Right cardiac atrium (tissue), 5 donors: Measurements from ENCODE around the gene CC2D1A. TPM values are rescaled to one million over a fixed set of nuclear protein-coding genes. Genes with fewer than 3 reads are reported as not detected.
A peak's percentile ranks its signal among the peaks of the same experiment; 100 is the strongest.

ENCODE experiments used
- ATAC-seq, 2 donors: fragments of 200-7000 bp; cut with Tn5 transposase; one replicate each; pipeline versions ENCODE4 v1.8.0 to v1.9.1; 2020; ENCODE audit warnings: moderate library complexity in 2 of 2, mild to moderate bottlenecking in 1 of 2
- DNase-seq, 3 donors: peaks; one replicate each; pipeline ENCODE4 v3.0.0-alpha.2; 2020
- H3K27ac ChIP-seq: one replicate; pipeline ENCODE4 v1.5.1; 2013; ENCODE audit warnings: mild to moderate bottlenecking, low read length, control low read depth, moderate library complexity
- H3K27me3 ChIP-seq: one replicate; pipeline ENCODE4 v1.6.1; 2013; ENCODE audit not compliant: control insufficient read depth, insufficient read depth
- H3K4me1 ChIP-seq: one replicate; pipeline ENCODE4 v1.6.1; 2013; ENCODE audit warnings: low read length; ENCODE audit not compliant: control insufficient read depth, insufficient read depth
- H3K4me3 ChIP-seq: one replicate; pipeline ENCODE4 v1.5.1; 2013; ENCODE audit warnings: low read length, control low read depth
- H3K9me3 ChIP-seq: one replicate; pipeline ENCODE4 v1.6.1; 2013; ENCODE audit warnings: low read length; ENCODE audit not compliant: control insufficient read depth
- WGBS: extraction: QIAGEN DNeasy Blood & Tissue Kit; methylation state at CpG from one replicate; pipeline ENCODE4 v1.1.7; 2013; 5-methylcytosine and 5-hydroxymethylcytosine counted together
- intact Hi-C, 4 donors: fragments of 100-400 bp; cut with DNase I; formaldehyde crosslinking; loops; one replicate each; pipeline versions ENCODE4 v1.11.0 to v1.14.0; 2022 to 2023
- polyA plus RNA-seq: library from polyadenylated mRNA; stranded (reverse); fragments of 200-250 nt; gene quantifications from one replicate; pipeline ENCODE4 v1.2.3, GENCODE V29; 2013
- total RNA-seq, 4 donors: library from RNA; stranded (reverse); fragmentation: NEBNext Ultra II Directional; extraction: Animal tissue kit (Norgen Biotek cat#: 25700); gene quantifications; one replicate each; pipeline ENCODE4 v1.2.1, GENCODE V29; 2021
- donor health status: healthy with polysubstance abuse.
- donor health status: DM: no; HTN: yes; CAD: no.
- donor health status: DM: no; HTN: no; CAD: no.
- donor health status: DM: no; HTN: yes; CAD: no; lungs with severe emphysema.
- donor health status: DM: yes; HTN: yes; CAD: no.

The CC2D1A gene
- total and polyA plus RNA-seq, 5 donors = 21.6 to 26.2 (median 22.6) TPM

GRCh38 chr19:13955662-13956364 is 49.8 kb downstream of the CC2D1A start:
- H3K27me3 ChIP-seq = no peaks in the 10 kb centered on the region
- H3K27ac ChIP-seq = no peak overlapping the region
- peak in 1 of 3 donors; percentile 62 for DNase-seq
- 93% methylated on average over 42 of the region's 42 CpGs for WGBS
- intact Hi-C loops = no loop called here
- H3K9me3 ChIP-seq = no peaks in the 10 kb centered on the region
- H3K4me1 ChIP-seq = peaks cover 5% of the 10 kb centered on the region
- ATAC-seq = no peak
- H3K4me3 ChIP-seq = no peak overlapping the region

- H3K4me1 ChIP-seq = peaks cover 5% of the 10 kb centered on the region
- 93% methylated on average over 16 of the region's 16 CpGs for WGBS
- no peaks in the 10 kb centered on the region for H3K9me3 ChIP-seq
- intact Hi-C loops = no loop called here
- no peak overlapping the region for H3K4me3 ChIP-seq
- no peak overlapping the region for H3K27ac ChIP-seq
- H3K27me3 ChIP-seq = no peaks in the 10 kb centered on the region
- DNase-seq (peak in 1 of 3 donors; percentile 52), ATAC-seq (no peak)
These were observed 50.4 kb downstream of the CC2D1A start for GRCh38 chr19:13956365-13956744.

GRCh38 chr19:13957051-13957450 is 51.0 kb downstream of the CC2D1A start:
- peak in 1 of 3 donors; percentile 81 for DNase-seq
- intact Hi-C loops = no loop called here
- WGBS = 71% methylated on average over 8 of the region's 8 CpGs
- H3K4me1 ChIP-seq = peaks cover 5% of the 10 kb centered on the region
- H3K9me3 ChIP-seq = no peaks in the 10 kb centered on the region
- ATAC-seq = no peak
- H3K27ac ChIP-seq = no peak overlapping the region
- no peak overlapping the region for H3K4me3 ChIP-seq
- no peaks in the 10 kb centered on the region for H3K27me3 ChIP-seq

- Histone ChIP-seq H3K9me3 (no peaks in the 10 kb centered on the region), H3K27ac (no peak overlapping the region), H3K27me3 (no peaks in the 10 kb centered on the region), H3K4me1 (peaks cover 5% of the 10 kb centered on the region), H3K4me3 (no peak overlapping the region)
- WGBS = 80% methylated on average over 12 of the region's 12 CpGs
- DNase-seq (no peak), ATAC-seq (no peak)
- intact Hi-C loops = no loop called here
These were observed 52.0 kb downstream of the CC2D1A start for GRCh38 chr19:13958043-13958442.

GRCh38 chr19:13959141-13959961 is 53.4 kb downstream of the CC2D1A start:
- 88% methylated on average over 41 of the region's 41 CpGs for WGBS
- no peak for ATAC-seq
- Histone ChIP-seq H3K27ac (no peak overlapping the region), H3K4me3 (no peak overlapping the region), H3K4me1 (no peaks in the 10 kb centered on the region), H3K9me3 (no peaks in the 10 kb centered on the region), H3K27me3 (no peaks in the 10 kb centered on the region)
- peak in 1 of 3 donors; percentile 58 for DNase-seq
- intact Hi-C loops = no loop called here

- peak in 2 of 3 donors; percentile 66 to 74 for DNase-seq
- 87% methylated on average over 27 of the region's 27 CpGs for WGBS
- Histone ChIP-seq H3K9me3 (no peaks in the 10 kb centered on the region), H3K27ac (no peak overlapping the region), H3K27me3 (no peaks in the 10 kb centered on the region), H3K4me3 (no peak overlapping the region), H3K4me1 (no peaks in the 10 kb centered on the region)
- ATAC-seq = no peak
- intact Hi-C loops = no loop called here
These were observed 54.2 kb downstream of the CC2D1A start for GRCh38 chr19:13959962-13960862.

- no peak for ATAC-seq
- no peaks in the 10 kb centered on the region for H3K9me3 ChIP-seq
- DNase-seq = no peak
- H3K27me3 ChIP-seq = no peaks in the 10 kb centered on the region
- no peak overlapping the region for H3K27ac ChIP-seq
- no peaks in the 10 kb centered on the region for H3K4me1 ChIP-seq
- no peak overlapping the region for H3K4me3 ChIP-seq
- intact Hi-C loops = no loop called here
- 92% methylated on average over 39 of the region's 39 CpGs for WGBS
These were observed 55.1 kb downstream of the CC2D1A start for GRCh38 chr19:13960863-13961784.

- intact Hi-C loops = no loop called here
- Histone ChIP-seq H3K4me1 (no peaks in the 10 kb centered on the region), H3K9me3 (no peaks in the 10 kb centered on the region), H3K27me3 (no peaks in the 10 kb centered on the region), H3K4me3 (no peak overlapping the region), H3K27ac (no peak overlapping the region)
- ATAC-seq (peak; percentile 18 to 41), DNase-seq (peak; percentile 45 to 79 (median 77))
- WGBS = 63% methylated on average over 55 of the region's 55 CpGs
These were observed 56.1 kb downstream of the CC2D1A start for GRCh38 chr19:13961826-13962698.

GRCh38 chr19:13962699-13963602 is 57.0 kb downstream of the CC2D1A start:
- ATAC-seq (peak; percentile 20 to 27), DNase-seq (peak; percentile 43 to 81 (median 77))
- Histone ChIP-seq H3K27ac (no peak overlapping the region), H3K4me1 (no peaks in the 10 kb centered on the region), H3K9me3 (no peaks in the 10 kb centered on the region), H3K4me3 (no peak overlapping the region), H3K27me3 (no peaks in the 10 kb centered on the region)
- intact Hi-C loops = no loop called here
- WGBS = 62% methylated on average over 89 of the region's 89 CpGs
